Ovary (tissue), 9 donors: ENCODE data around the gene ZCCHC3. TPM values are rescaled to one million over a fixed set of nuclear protein-coding genes. Genes with fewer than 3 reads are reported as not detected.

Experiments
- DNase-seq, 5 donors: peaks; one replicate each; pipeline ENCODE4 v3.0.0-alpha.2; 2019 to 2020
- H3K27ac ChIP-seq, 2 donors: fragments of 200-600 bp; one replicate each; pipeline versions ENCODE4 v1.5.1 to v1.8.0; 2019 to 2022
- H3K27me3 ChIP-seq: fragments of 200-600 bp; one replicate; pipeline ENCODE4 v1.8.0; 2022
- H3K36me3 ChIP-seq: fragments of 200-600 bp; sonication (generic); one replicate; pipeline ENCODE4 v1.5.1; 2019
- H3K4me1 ChIP-seq: one replicate; pipeline ENCODE4 v1.8.1; 2013; ENCODE audit warnings: mild to moderate bottlenecking, moderate library complexity; ENCODE audit not compliant: insufficient read depth
- H3K4me3 ChIP-seq: fragments of 200-600 bp; sonication (generic); one replicate; pipeline ENCODE4 v1.5.1; 2017
- H3K9me3 ChIP-seq, 2 donors: fragments of 200-600 bp in 1 of 2; sonication (generic) in 1 of 2; one replicate each; pipeline versions ENCODE4 v1.5.1 to v1.8.1; 2013 to 2019; ENCODE audit warnings: mild to moderate bottlenecking in 1 of 2, moderate library complexity in 1 of 2
- EP300 ChIP-seq: sonication (generic); formaldehyde crosslinking; IDR thresholded peaks from one replicate; pipeline ENCODE4 v1.6.1; 2017; ENCODE audit warnings: antibody characterized with exemption
- POLR2A ChIP-seq: fragments of 450-650 bp; IDR thresholded peaks from one replicate; pipeline ENCODE4 v1.6.1; 2017; ENCODE audit warnings: antibody characterized with exemption, mild to moderate bottlenecking, moderate library complexity
- WGBS, 3 donors: extraction: QIAGEN DNeasy Blood & Tissue Kit in 1 of 3; methylation state at CpG; one replicate each; pipeline versions ENCODE4 v1.1.5 to v1.1.7; 2013 to 2017; 5-methylcytosine and 5-hydroxymethylcytosine counted together
- intact Hi-C, 4 donors: fragments of 100-400 bp; cut with DNase I; formaldehyde crosslinking; loops; one replicate each; pipeline versions ENCODE4 v1.11.0 to v1.15.1; 2022 to 2023
- polyA plus RNA-seq, 2 donors: library from polyadenylated mRNA; stranded (reverse); fragments of 200-250 nt in 1 of 2; fragments of 350-450 nt in 1 of 2; fragmentation: Illumina TruSeq in 1 of 2; extraction: RNeasy Lipid Tissue Mini Kit (QIAGEN cat#74804) in 1 of 2; gene quantifications; one replicate each; pipeline ENCODE4 v1.2.3, GENCODE V29; 2013 to 2014
- total RNA-seq, 7 donors: library from RNA; depleted of rRNA in 2 of 7; stranded (reverse); fragments of >200 nt in 2 of 7; fragmentation: NEBNext Ultra II Directional in 3 of 7; extraction: Animal tissue kit (Norgen Biotek cat#: 25700) in 3 of 7; gene quantifications; one replicate each; pipeline versions ENCODE4 v1.1.0 to v1.2.4, GENCODE V29; 2016 to 2023
- TF ChIP-seq, protein P1 (sequence below), 3 donors: fragments of 450-650 bp in 2 of 3; fragments of 200-600 bp in 1 of 3; IDR thresholded peaks; one replicate each; pipeline versions ENCODE4 v1.5.1 to v1.8.0; 2016 to 2022; ENCODE audit warnings: antibody characterized with exemption in 3 of 3, mild to moderate bottlenecking in 1 of 3
- donor health status: DM: no; HTN: no; CAD: no; lungs with moderate emphysema.
- donor health status: DM: no; HTN: no; CAD: no.
- donor health status: Bipolar disorder and iron deficiency.
- donor health status: DM: yes; HTN: yes; CAD: no.
- donor health status: DM: no; HTN: no; CAD: no.
- donor health status: DM: yes; HTN: yes; CAD: no.

Gene ZCCHC3
- total and polyA plus RNA-seq, 9 donors, result 13.6 to 28.1 (median 23.1) TPM

DNA sequence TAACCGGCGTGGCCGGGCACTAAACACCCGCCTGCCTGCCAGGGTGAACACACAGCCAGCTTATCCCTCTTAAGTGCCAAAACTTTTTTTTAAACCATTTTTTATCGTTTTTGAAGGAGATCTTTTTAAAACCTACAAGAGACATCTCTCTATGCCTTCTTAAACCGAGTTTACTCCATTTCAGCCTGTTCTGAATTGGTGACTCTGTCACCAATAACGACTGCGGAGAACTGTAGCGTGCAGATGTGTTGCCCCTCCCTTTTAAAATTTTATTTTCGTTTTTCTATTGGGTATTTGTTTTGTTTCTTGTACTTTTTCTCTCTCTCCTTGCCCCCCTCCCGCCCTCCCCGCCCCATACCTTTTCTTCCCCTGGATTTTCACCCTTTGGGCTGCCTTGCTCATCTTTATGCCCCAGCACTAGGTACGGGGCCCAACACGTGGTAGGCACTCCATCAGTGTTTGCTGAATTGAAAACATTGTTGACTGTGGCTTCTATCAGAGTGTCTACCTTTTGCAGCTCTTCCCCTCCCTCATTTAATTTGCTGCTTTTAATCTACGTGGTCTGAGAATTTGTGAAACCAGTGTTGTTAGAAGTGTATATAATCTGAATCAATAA lies 1.5 kb downstream of the ZCCHC3 start:
- H3K4me3 ChIP-seq, result peak overlapping the region; percentile 70
- WGBS, 3 donors, result 2 to 3% (median 2%) methylated on average over 15 of the region's 15 CpGs
- intact Hi-C loops, result no loop called here

DNA sequence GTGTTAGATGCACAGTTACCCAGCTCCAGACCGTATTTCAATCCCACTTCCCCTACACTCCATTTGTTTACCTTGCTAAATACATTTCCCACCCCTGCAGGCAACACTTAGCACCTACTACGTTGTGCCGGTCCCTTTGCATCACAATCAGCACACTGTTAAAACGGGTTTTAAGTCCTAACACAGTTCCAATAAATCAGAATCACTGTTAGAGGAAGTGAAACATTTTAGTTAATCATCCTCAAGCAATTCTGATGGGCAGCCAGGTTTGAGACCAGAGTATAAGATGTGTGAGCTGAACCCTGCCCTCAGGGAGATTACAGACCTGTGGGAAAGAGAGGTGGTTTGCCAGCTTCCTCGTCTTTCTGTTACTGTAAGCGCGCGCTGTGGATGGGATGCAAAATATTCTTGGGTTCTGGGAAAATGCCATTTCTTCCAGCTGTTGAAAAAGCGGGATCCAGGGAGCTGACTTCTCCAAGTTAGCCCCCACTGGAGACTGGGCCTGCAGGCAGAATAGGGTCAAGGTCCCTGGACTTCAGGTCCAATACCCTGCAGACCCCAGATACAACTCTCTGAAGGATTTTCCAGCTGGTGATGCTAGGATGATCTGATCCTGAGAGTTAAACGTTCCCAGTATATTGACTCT lies 3.1 kb downstream of the ZCCHC3 start:
- WGBS, 3 donors, result 6 to 14% (median 11%) methylated on average over 10 of the region's 10 CpGs
- H3K36me3 ChIP-seq, result no peaks in the 10 kb centered on the region
- intact Hi-C loops, result no loop called here
- no peak for DNase-seq
- H3K27ac ChIP-seq, result peak overlapping the region in 1 of 2 donors; percentile 36
- no peak overlapping the region for H3K4me3 ChIP-seq
- H3K27me3 ChIP-seq, result no peaks in the 10 kb centered on the region
- peaks cover 15% of the 10 kb centered on the region for H3K4me1 ChIP-seq
- TF ChIP-seq POLR2A, result no peak
- no peak for TF ChIP-seq EP300
- TF ChIP-seq, protein P1, sequence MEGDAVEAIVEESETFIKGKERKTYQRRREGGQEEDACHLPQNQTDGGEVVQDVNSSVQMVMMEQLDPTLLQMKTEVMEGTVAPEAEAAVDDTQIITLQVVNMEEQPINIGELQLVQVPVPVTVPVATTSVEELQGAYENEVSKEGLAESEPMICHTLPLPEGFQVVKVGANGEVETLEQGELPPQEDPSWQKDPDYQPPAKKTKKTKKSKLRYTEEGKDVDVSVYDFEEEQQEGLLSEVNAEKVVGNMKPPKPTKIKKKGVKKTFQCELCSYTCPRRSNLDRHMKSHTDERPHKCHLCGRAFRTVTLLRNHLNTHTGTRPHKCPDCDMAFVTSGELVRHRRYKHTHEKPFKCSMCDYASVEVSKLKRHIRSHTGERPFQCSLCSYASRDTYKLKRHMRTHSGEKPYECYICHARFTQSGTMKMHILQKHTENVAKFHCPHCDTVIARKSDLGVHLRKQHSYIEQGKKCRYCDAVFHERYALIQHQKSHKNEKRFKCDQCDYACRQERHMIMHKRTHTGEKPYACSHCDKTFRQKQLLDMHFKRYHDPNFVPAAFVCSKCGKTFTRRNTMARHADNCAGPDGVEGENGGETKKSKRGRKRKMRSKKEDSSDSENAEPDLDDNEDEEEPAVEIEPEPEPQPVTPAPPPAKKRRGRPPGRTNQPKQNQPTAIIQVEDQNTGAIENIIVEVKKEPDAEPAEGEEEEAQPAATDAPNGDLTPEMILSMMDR (IDR thresholded peaks at IDR 0.05), result no peak
- H3K9me3 ChIP-seq, result no peaks in the 10 kb centered on the region

More for the DNA sequence above, 1.5 kb downstream of the ZCCHC3 start:
- H3K9me3 ChIP-seq, result no peaks in the 10 kb centered on the region
- peak overlapping the region; percentile 97 to 98 for H3K27ac ChIP-seq
- DNase-seq, result no peak
- peaks cover 15% of the 10 kb centered on the region for H3K4me1 ChIP-seq
- H3K27me3 ChIP-seq, result no peaks in the 10 kb centered on the region
- TF ChIP-seq EP300 (no peak), POLR2A (no peak)
- TF ChIP-seq, protein P1 (IDR thresholded peaks at IDR 0.05), result no peak
- no peaks in the 10 kb centered on the region for H3K36me3 ChIP-seq

DNA sequence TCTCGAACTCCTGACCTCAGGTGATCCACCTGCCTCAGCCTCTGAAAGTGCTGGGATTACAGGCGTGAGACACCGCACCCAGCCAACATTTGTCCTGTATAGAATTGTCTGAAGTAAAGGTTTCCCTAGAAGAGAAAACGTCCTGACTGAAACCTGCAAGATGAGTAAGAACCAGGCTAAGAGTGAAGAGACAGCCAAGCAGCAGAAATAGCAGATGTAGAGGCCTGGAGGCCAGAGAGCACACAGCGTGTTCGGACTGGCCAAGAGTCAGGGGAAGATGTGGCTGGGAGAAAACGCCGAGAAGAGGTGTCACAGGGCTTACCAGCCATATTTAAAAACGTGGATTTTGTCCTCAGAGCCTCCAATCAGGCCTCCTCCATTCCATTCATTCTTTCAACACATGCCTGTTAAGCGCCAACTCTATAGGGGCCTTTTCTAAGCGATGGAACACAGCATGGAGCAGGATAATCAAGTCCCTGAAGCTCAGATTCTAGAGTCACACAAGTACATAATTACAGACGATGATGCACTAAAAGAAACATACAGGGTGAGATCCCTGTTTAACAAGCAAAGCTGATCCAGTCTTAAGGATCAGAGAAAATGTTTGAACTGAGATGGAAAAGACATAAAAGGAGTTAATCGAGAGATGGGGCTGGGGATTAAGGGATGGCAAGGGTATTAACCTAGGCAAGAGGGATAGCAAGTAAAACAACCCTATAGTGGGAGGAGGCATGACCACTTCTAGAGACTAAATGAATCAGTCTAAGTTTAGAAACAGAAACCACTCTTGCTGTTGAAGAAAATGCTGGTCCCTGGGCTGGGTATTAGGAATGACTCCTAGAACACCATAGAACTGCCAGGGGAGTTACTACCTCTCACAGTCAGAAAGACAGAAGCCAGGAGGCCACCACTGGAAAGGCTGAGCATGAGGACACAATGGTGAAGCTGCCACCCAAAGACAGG lies 4.8 kb downstream of the ZCCHC3 start:
- intact Hi-C loops, result no loop called here
- Histone ChIP-seq H3K36me3 (no peaks in the 10 kb centered on the region), H3K4me3 (no peak overlapping the region), H3K4me1 (peaks cover 15% of the 10 kb centered on the region), H3K27me3 (no peaks in the 10 kb centered on the region), H3K27ac (peak overlapping the region in 1 of 2 donors; percentile 36), H3K9me3 (no peaks in the 10 kb centered on the region)
- TF ChIP-seq EP300, result no peak
- no peak for TF ChIP-seq POLR2A
- TF ChIP-seq, protein P1 (IDR thresholded peaks at IDR 0.05), result no peak
- 61 to 70% (median 64%) methylated on average over 13 of the region's 13 CpGs for WGBS, 3 donors
- no peak for DNase-seq

DNA sequence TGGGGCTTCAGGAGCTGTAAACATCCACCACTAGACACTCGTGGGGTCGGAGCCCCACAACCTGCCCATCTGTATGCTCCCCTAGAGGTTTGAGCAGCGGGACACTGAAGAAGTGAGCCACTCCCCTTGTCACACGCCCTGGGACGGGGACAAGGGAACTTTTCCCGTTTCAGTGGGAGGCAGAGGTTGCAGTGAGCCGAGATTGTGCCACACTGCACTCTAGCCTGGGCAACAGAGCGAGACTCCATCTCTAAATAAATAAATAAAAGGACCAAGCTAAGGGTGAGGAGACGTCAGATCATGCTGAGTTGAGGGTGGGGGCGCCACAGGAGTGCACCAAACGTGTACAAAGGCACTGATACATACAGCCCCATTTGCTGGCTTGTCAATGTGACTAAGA lies 8.4 kb downstream of the ZCCHC3 start:
- DNase-seq, result no peak
- no peak for TF ChIP-seq POLR2A
- Histone ChIP-seq H3K4me3 (no peak overlapping the region), H3K27ac (no peak overlapping the region), H3K36me3 (no peaks in the 10 kb centered on the region), H3K27me3 (no peaks in the 10 kb centered on the region), H3K9me3 (no peaks in the 10 kb centered on the region), H3K4me1 (peaks cover 6% of the 10 kb centered on the region)
- 77 to 78% (median 77%) methylated on average over 11 of the region's 11 CpGs for WGBS, 3 donors
- intact Hi-C loops, result no loop called here
